ENCODE results near the gene SNED1. TPM values are rescaled to one million over a fixed set of nuclear protein-coding genes. Genes with fewer than 3 reads are reported as not detected.

Gene SNED1
- polyA plus RNA-seq, 3 donors: 0.02 to 3.4 (median 0.12) TPM

- peak in 1 of 3 donors; percentile 3 for DNase-seq
- H3K4me2 ChIP-seq (replicated peaks; ENCODE audit: extremely low read depth, low read length, poor library complexity, severe bottlenecking): no peak overlapping the region
- TF ChIP-seq CTCF (IDR thresholded peaks at IDR 0.05): no peak
- H3K9me3 ChIP-seq (replicated peaks in 1 of 2; ENCODE audit: control insufficient read depth in 1 of 2, insufficient read depth in 1 of 2, low read length in 2 of 2): no peaks in the 10 kb centered on the region
- H2AFZ ChIP-seq (ENCODE audit: insufficient read depth, low read depth, low read length, poor library complexity, severe bottlenecking): no peak overlapping the region
- Mint-ChIP-seq H3K36me3 (no peaks in the 10 kb centered on the region), H3K4me3 (no peak overlapping the region), H3K9me3 (no peaks in the 10 kb centered on the region), H3K27ac (no peak overlapping the region), H3K4me1 (no peaks in the 10 kb centered on the region), H3K27me3 (ENCODE audit: low read depth in 3 of 3) (peaks cover 0 to 4% (median 2%) of the 10 kb centered on the region in 3 donors)
- no peaks in the 10 kb centered on the region for H3K79me2 ChIP-seq (ENCODE audit: insufficient read depth, low read length)
- WGBS (ENCODE audit: insufficient coverage): 95% methylated on average over 27 of the region's 33 CpGs
- H3K27me3 ChIP-seq (ENCODE audit: control insufficient read depth in 2 of 2, insufficient read depth in 2 of 2, low read length in 2 of 2): no peaks in the 10 kb centered on the region
- H3K9ac ChIP-seq (ENCODE audit: insufficient read depth, low read length, poor library complexity, severe bottlenecking): no peak overlapping the region
- intact Hi-C loops (cut with micrococcal nuclease): no loop called here
- no peaks in the 10 kb centered on the region for H4K20me1 ChIP-seq (ENCODE audit: insufficient read depth, low read length)
- no peaks in the 10 kb centered on the region for H3K4me1 ChIP-seq (ENCODE audit: control insufficient read depth in 1 of 2, insufficient read depth in 2 of 2, low read length in 2 of 2)
- no peaks in the 10 kb centered on the region for H3K36me3 ChIP-seq (replicated peaks in 1 of 2; ENCODE audit: control insufficient read depth in 1 of 2, insufficient read depth in 2 of 2, low read length in 2 of 2)
- H3K27ac ChIP-seq (ENCODE audit: low read depth in 1 of 2, low read length in 2 of 2): no peak overlapping the region
- H3K4me3 ChIP-seq (replicated peaks in 1 of 3; ENCODE audit: low read depth in 2 of 3, low read length in 3 of 3): no peak overlapping the region
These were observed 53.4 kb downstream of the SNED1 start for GRCh38 chr2:241051578-241052487.

GRCh38 chr2:241052677-241053360 is 54.4 kb downstream of the SNED1 start:
- WGBS (ENCODE audit: insufficient coverage): 96% methylated on average over 30 of the region's 31 CpGs
- no peak overlapping the region for H3K4me3 ChIP-seq (replicated peaks in 1 of 3; ENCODE audit: low read depth in 2 of 3, low read length in 3 of 3)
- Mint-ChIP-seq H3K36me3 (no peaks in the 10 kb centered on the region), H3K4me3 (no peak overlapping the region), H3K27ac (no peak overlapping the region), H3K9me3 (no peaks in the 10 kb centered on the region), H3K4me1 (no peaks in the 10 kb centered on the region), H3K27me3 (ENCODE audit: low read depth in 3 of 3) (peaks cover 0 to 4% (median 2%) of the 10 kb centered on the region in 3 donors)
- H3K9me3 ChIP-seq (replicated peaks in 1 of 2; ENCODE audit: control insufficient read depth in 1 of 2, insufficient read depth in 1 of 2, low read length in 2 of 2): no peaks in the 10 kb centered on the region
- no peaks in the 10 kb centered on the region for H3K27me3 ChIP-seq (ENCODE audit: control insufficient read depth in 2 of 2, insufficient read depth in 2 of 2, low read length in 2 of 2)
- no peak for TF ChIP-seq CTCF (IDR thresholded peaks at IDR 0.05)
- no peaks in the 10 kb centered on the region for H4K20me1 ChIP-seq (ENCODE audit: insufficient read depth, low read length)
- no peaks in the 10 kb centered on the region for H3K4me1 ChIP-seq (ENCODE audit: control insufficient read depth in 1 of 2, insufficient read depth in 2 of 2, low read length in 2 of 2)
- peak in 1 of 3 donors; percentile 2 for DNase-seq
- no peak overlapping the region for H3K4me2 ChIP-seq (replicated peaks; ENCODE audit: extremely low read depth, low read length, poor library complexity, severe bottlenecking)
- no peaks in the 10 kb centered on the region for H3K36me3 ChIP-seq (replicated peaks in 1 of 2; ENCODE audit: control insufficient read depth in 1 of 2, insufficient read depth in 2 of 2, low read length in 2 of 2)
- H3K79me2 ChIP-seq (ENCODE audit: insufficient read depth, low read length): no peaks in the 10 kb centered on the region
- no peak overlapping the region for H3K27ac ChIP-seq (ENCODE audit: low read depth in 1 of 2, low read length in 2 of 2)
- no peak overlapping the region for H3K9ac ChIP-seq (ENCODE audit: insufficient read depth, low read length, poor library complexity, severe bottlenecking)
- H2AFZ ChIP-seq (ENCODE audit: insufficient read depth, low read depth, low read length, poor library complexity, severe bottlenecking): no peak overlapping the region
- intact Hi-C loops (cut with micrococcal nuclease): no loop called here

All from CD14-positive monocyte (primary cell).